Adrenal gland (tissue), 5 donors: ENCODE results near the gene TIMP3.

ENCODE experiments used
- POLR2A ChIP-seq, 2 donors: fragments of 450-650 bp; IDR thresholded peaks; one replicate each; pipeline ENCODE4 v1.6.1; 2017; ENCODE audit warnings: antibody characterized with exemption in 2 of 2, mild to moderate bottlenecking in 2 of 2, moderate library complexity in 1 of 2
- TF ChIP-seq, protein P1 (sequence below), 6 experiments: fragments of 450-650 bp in 4 of 6; fragments of 200-600 bp in 2 of 6; sonication (generic) in 1 of 6; IDR thresholded peaks; 1 replicate in 5 of 6; 2 replicates in 1 of 6; pipeline versions ENCODE4 v1.5.1 to v1.8.0; 2016 to 2021; ENCODE audit warnings: antibody characterized with exemption in 6 of 6, mild to moderate bottlenecking in 2 of 6, moderate library complexity in 1 of 6
- donor health status: DM: no; HTN: no; CAD: no.

GRCh38 chr22:32864041-32864440, 62.5 kb downstream of the TIMP3 start:
- TF ChIP-seq, protein P1, sequence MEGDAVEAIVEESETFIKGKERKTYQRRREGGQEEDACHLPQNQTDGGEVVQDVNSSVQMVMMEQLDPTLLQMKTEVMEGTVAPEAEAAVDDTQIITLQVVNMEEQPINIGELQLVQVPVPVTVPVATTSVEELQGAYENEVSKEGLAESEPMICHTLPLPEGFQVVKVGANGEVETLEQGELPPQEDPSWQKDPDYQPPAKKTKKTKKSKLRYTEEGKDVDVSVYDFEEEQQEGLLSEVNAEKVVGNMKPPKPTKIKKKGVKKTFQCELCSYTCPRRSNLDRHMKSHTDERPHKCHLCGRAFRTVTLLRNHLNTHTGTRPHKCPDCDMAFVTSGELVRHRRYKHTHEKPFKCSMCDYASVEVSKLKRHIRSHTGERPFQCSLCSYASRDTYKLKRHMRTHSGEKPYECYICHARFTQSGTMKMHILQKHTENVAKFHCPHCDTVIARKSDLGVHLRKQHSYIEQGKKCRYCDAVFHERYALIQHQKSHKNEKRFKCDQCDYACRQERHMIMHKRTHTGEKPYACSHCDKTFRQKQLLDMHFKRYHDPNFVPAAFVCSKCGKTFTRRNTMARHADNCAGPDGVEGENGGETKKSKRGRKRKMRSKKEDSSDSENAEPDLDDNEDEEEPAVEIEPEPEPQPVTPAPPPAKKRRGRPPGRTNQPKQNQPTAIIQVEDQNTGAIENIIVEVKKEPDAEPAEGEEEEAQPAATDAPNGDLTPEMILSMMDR (IDR thresholded peaks at IDR 0.05), result no peak
- TF ChIP-seq POLR2A (IDR thresholded peaks at IDR 0.05), result no peak
